WTC11 (cell line): ENCODE data around the gene TEX14.

Source experiments
- E2F4 ChIP-seq: sonication (generic); formaldehyde crosslinking; IDR thresholded peaks from 2 replicates; pipeline ENCODE4 v1.8.1; 2022; ENCODE audit warnings: low read depth, mild to moderate bottlenecking, moderate library complexity, missing genetic modification reagents, borderline replicate concordance
- ESRRA ChIP-seq: sonication (generic); formaldehyde crosslinking; IDR thresholded peaks from 2 replicates; pipeline ENCODE4 v1.8.1; 2022; ENCODE audit warnings: mild to moderate bottlenecking, missing genetic modification reagents, borderline replicate concordance
- MAX ChIP-seq: sonication (generic); formaldehyde crosslinking; IDR thresholded peaks from 2 replicates; pipeline ENCODE4 v1.8.0; 2022; ENCODE audit warnings: mild to moderate bottlenecking, missing genetic modification reagents
- RELA ChIP-seq: sonication (generic); formaldehyde crosslinking; IDR thresholded peaks from 2 replicates; pipeline ENCODE4 v1.8.1; 2022; ENCODE audit warnings: missing genetic modification reagents, mild to moderate bottlenecking, borderline replicate concordance
- ZNF121 ChIP-seq: sonication (generic); formaldehyde crosslinking; IDR thresholded peaks from 2 replicates; pipeline ENCODE4 v1.8.0; 2023; ENCODE audit warnings: missing genetic modification reagents

- no peak for TF ChIP-seq ZNF121 (CRISPR knock-in tag)
- no peak for TF ChIP-seq RELA
- TF ChIP-seq MAX = peak; percentile 37; the same call in 1 of the 2 replicates
- no peak; the same call in 1 of the 2 replicates for TF ChIP-seq E2F4 (CRISPR knock-in tag)
- no peak for TF ChIP-seq ESRRA (CRISPR knock-in tag)
Observed at GRCh38 chr17:58679263-58680037, 12.4 kb downstream of the TEX14 start.
